Endothelial cell of umbilical vein (primary cell): ENCODE results near the gene INTS12. TPM values are rescaled to one million over a fixed set of nuclear protein-coding genes. Genes with fewer than 3 reads are reported as not detected.

Experiments
- BruUV-seq: library from RNA; stranded (reverse); fragments of 400-500 nt; replicated peaks from 2 replicates; lab custom pipeline; 2021; lab: Mats Ljungman, UMichigan
- CTCF ChIA-PET: fragments of 300-600, 350-600 bp; sonication (Branson Sonifier 250); formaldehyde crosslinking; loops from one replicate; lab custom pipeline; 2021; ENCODE audit warnings: antibody characterized with exemption, inconsistent platforms; lab: Charles Lee
- POLR2A ChIA-PET: fragments of 300-600, 350-600 bp; sonication (Branson Sonifier 250); formaldehyde crosslinking; loops from one replicate; lab custom pipeline; 2021; ENCODE audit warnings: antibody characterized with exemption, inconsistent platforms; lab: Charles Lee
- DNase-seq: peaks from one replicate; pipeline ENCODE4 v3.0.0-alpha.2; 2011; ENCODE audit warnings: low read depth, low spot score
- FAIRE-seq: peaks from 2 replicates; lab custom pipeline; 2011; peaks lifted over from hg19 to GRCh38; lab: Jason Lieb, UNC
- H2AFZ ChIP-seq: 2 replicates; pipeline ENCODE4 v1.6.0; 2012; ENCODE audit warnings: low read depth, low read length, control low read depth, inconsistent platforms
- H3K27ac ChIP-seq: 2 replicates; pipeline ENCODE4 v1.5.1; 2011; ENCODE audit warnings: low read depth, mild to moderate bottlenecking, control low read depth, low read length, moderate library complexity; ENCODE audit not compliant: insufficient read depth
- H3K27me3 ChIP-seq, 2 experiments: 2 replicates each; pipeline versions ENCODE4 v1.6.0 to v1.6.1; 2011; ENCODE audit warnings: low read length in 2 of 2, mixed read lengths in 1 of 2; ENCODE audit not compliant: control insufficient read depth in 2 of 2, insufficient read depth in 2 of 2
- H3K36me3 ChIP-seq, 2 experiments: 2 replicates in 1 of 2; 3 replicates in 1 of 2; pipeline ENCODE4 v1.5.1; 2011; ENCODE audit warnings: low read length in 2 of 2, mild to moderate bottlenecking in 1 of 2, moderate library complexity in 1 of 2; ENCODE audit not compliant: control insufficient read depth in 2 of 2, insufficient read depth in 2 of 2; ENCODE audit errors: extremely low read depth in 1 of 2
- H3K4me1 ChIP-seq: 3 replicates; pipeline ENCODE4 v1.5.1; 2011; ENCODE audit warnings: mild to moderate bottlenecking, low read length; ENCODE audit not compliant: control insufficient read depth, insufficient read depth; ENCODE audit errors: extremely low read depth
- H3K4me2 ChIP-seq: 2 replicates; pipeline ENCODE4 v1.6.1; 2011; ENCODE audit warnings: low read length, control low read depth, mixed read lengths; ENCODE audit not compliant: insufficient read depth
- H3K4me3 ChIP-seq, 3 experiments: fragments of 200-600 bp in 1 of 3; sonication (generic), shearing (Covaris generic) in 1 of 3; replicated peaks in 1 of 3; 2 replicates each; pipeline ENCODE4 v1.5.1; 2011 to 2016; ENCODE audit warnings: control low read depth in 3 of 3, low read length in 3 of 3, mild to moderate bottlenecking in 2 of 3, inconsistent platforms in 1 of 3, low read depth in 1 of 3, moderate library complexity in 1 of 3; ENCODE audit not compliant: insufficient read depth in 1 of 3
- H3K79me2 ChIP-seq: 2 replicates; pipeline ENCODE4 v1.6.0; 2012; ENCODE audit warnings: low read length, inconsistent platforms; ENCODE audit not compliant: control insufficient read depth, insufficient read depth
- H3K9ac ChIP-seq: replicated peaks from 2 replicates; pipeline ENCODE3; 2011; ENCODE audit warnings: low read length, control low read depth; ENCODE audit not compliant: insufficient read depth; ENCODE audit errors: extremely low read depth
- H3K9me1 ChIP-seq: replicated peaks from 3 replicates; pipeline ENCODE4 v1.6.0; 2011; ENCODE audit warnings: mild to moderate bottlenecking, low read length; ENCODE audit not compliant: control insufficient read depth, insufficient read depth; ENCODE audit errors: extremely low read depth
- H3K9me3 ChIP-seq: replicated peaks from 2 replicates; pipeline ENCODE4 v1.5.1; 2012; ENCODE audit warnings: low read length, inconsistent platforms; ENCODE audit not compliant: control insufficient read depth, insufficient read depth
- H4K20me1 ChIP-seq: replicated peaks from 2 replicates; pipeline ENCODE3; 2011; ENCODE audit warnings: mild to moderate bottlenecking, low read length; ENCODE audit not compliant: control insufficient read depth, insufficient read depth; ENCODE audit errors: extremely low read depth
- EZH2 ChIP-seq: IDR thresholded peaks from 2 replicates; pipeline ENCODE4 v1.6.1; 2012; ENCODE audit warnings: borderline replicate concordance, low read depth, mild to moderate bottlenecking, moderate library complexity, low read length, inconsistent platforms; ENCODE audit not compliant: severe bottlenecking
- FOS ChIP-seq: IDR thresholded peaks from 2 replicates; pipeline ENCODE4 v1.6.1; 2011; ENCODE audit warnings: mild to moderate bottlenecking, low read length, moderate library complexity, borderline replicate concordance; ENCODE audit not compliant: insufficient read depth
- GATA2 ChIP-seq: IDR thresholded peaks from 2 replicates; pipeline ENCODE4 v1.7.0; 2011; ENCODE audit warnings: low read depth, mild to moderate bottlenecking, moderate library complexity, mixed read lengths, low read length; ENCODE audit not compliant: insufficient read length, insufficient read depth
- JUN ChIP-seq: IDR thresholded peaks from 2 replicates; pipeline ENCODE4 v1.6.1; 2011; ENCODE audit warnings: borderline replicate concordance, low read depth; ENCODE audit not compliant: insufficient read length, insufficient read depth
- MYC ChIP-seq: IDR thresholded peaks from one replicate; pipeline ENCODE4 v1.6.1; 2011; ENCODE audit warnings: mild to moderate bottlenecking, low read depth, low read length
- POLR2A ChIP-seq: IDR thresholded peaks from 2 replicates; pipeline ENCODE4 v1.6.1; 2012; ENCODE audit warnings: low read depth, mild to moderate bottlenecking, control low read depth, low read length
- POLR2AphosphoS5 ChIP-seq: IDR thresholded peaks from 2 replicates; pipeline ENCODE4 v1.6.1; 2012; ENCODE audit warnings: low read depth, mild to moderate bottlenecking, control low read depth, low read length, moderate library complexity; ENCODE audit not compliant: insufficient read depth
- dilution Hi-C: fragments of 300-500 bp; cut with MboI; formaldehyde crosslinking; loops from one replicate; pipeline ENCODE4 v1.15.0; 2019; ENCODE audit warnings: low sequenced_read_pairs; ENCODE audit not compliant: extremely low pct_ligation_motif_present
- intact Hi-C: fragments of 100-400 bp; cut with micrococcal nuclease; formaldehyde crosslinking; loops from one replicate; pipeline ENCODE4 v1.10.0; 2022
- polyA plus RNA-seq, 4 experiments: library from polyadenylated mRNA; depleted of rRNA in 3 of 4; stranded (reverse) in 3 of 4; unstranded in 1 of 4; fragments of >200 nt; gene quantifications; 2 replicates each; pipeline versions ENCODE4 v1.2.1 to v1.2.3, GENCODE V29; 2011 to 2012; ENCODE audit warnings: missing spikeins in 1 of 4
- total RNA-seq: library from RNA; stranded (reverse); gene quantifications from 2 replicates; pipeline ENCODE4 v1.2.3, GENCODE V29; 2021
- TF ChIP-seq, protein P1 (sequence below), 2 donors: IDR thresholded peaks; 1 replicate in 1 of 2; 2 replicates in 1 of 2; pipeline ENCODE4 v1.5.1; 2011; ENCODE audit warnings: low read length in 2 of 2, mild to moderate bottlenecking in 2 of 2, moderate library complexity in 2 of 2, control low read depth in 1 of 2, inconsistent platforms in 1 of 2, low read depth in 1 of 2; ENCODE audit not compliant: insufficient read depth in 1 of 2; ENCODE audit errors: extremely low read depth in 1 of 2
- TF ChIP-seq, protein P2 (sequence below): IDR thresholded peaks from 2 replicates; pipeline ENCODE4 v1.6.1; 2011; ENCODE audit not compliant: insufficient read depth, insufficient read length

Gene INTS12
- total and polyA plus RNA-seq, 2 donors (not counting 3 experiments of a cell fraction or from before 2014, with no cell fraction given) = 19.7 to 20.9 TPM

DNA sequence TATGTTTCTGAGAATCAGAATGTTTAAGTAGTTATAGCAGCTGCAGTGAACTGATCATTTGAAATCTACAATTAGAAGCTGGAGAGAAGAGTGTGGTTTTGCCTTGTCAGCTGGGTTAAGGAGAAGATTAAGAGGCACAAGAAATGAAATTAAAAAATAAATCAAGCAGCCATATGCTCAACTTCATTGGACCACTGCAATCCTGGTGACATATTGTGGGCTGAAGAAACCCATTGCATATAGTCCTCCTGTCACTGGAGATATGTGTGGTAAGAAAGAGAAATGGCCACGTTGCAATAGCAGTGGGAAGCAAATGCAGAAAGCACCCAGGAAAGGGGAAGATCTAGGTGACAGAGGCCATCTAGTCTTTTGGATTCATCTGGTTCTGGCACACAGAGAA lies 63.0 kb downstream of the INTS12 start:
- Histone ChIP-seq H3K4me3 (no peak overlapping the region), H3K27me3 (peaks cover 5 to 6% of the 10 kb centered on the region in 2 experiments), H3K9ac (no peak overlapping the region), H3K9me3 (no peaks in the 10 kb centered on the region), H3K79me2 (no peaks in the 10 kb centered on the region), H3K4me1 (no peaks in the 10 kb centered on the region), H3K9me1 (no peaks in the 10 kb centered on the region), H3K4me2 (no peak overlapping the region), H2AFZ (no peak overlapping the region), H3K27ac (no peak overlapping the region), H3K36me3 (no peaks in the 10 kb centered on the region), H4K20me1 (no peaks in the 10 kb centered on the region)
- ChIA-PET POLR2A (no interaction called here), CTCF (no interaction called here)
- FAIRE-seq (no peak), DNase-seq (no peak)
- intact Hi-C loops (no loop called here), dilution Hi-C loops (no loop called here)
- no TSS peak for BruUV-seq
- TF ChIP-seq POLR2AphosphoS5 (no peak), GATA2 (no peak), JUN (no peak), MYC (no peak), POLR2A (no peak), EZH2 (no peak), FOS (no peak)
- TF ChIP-seq, protein P1, sequence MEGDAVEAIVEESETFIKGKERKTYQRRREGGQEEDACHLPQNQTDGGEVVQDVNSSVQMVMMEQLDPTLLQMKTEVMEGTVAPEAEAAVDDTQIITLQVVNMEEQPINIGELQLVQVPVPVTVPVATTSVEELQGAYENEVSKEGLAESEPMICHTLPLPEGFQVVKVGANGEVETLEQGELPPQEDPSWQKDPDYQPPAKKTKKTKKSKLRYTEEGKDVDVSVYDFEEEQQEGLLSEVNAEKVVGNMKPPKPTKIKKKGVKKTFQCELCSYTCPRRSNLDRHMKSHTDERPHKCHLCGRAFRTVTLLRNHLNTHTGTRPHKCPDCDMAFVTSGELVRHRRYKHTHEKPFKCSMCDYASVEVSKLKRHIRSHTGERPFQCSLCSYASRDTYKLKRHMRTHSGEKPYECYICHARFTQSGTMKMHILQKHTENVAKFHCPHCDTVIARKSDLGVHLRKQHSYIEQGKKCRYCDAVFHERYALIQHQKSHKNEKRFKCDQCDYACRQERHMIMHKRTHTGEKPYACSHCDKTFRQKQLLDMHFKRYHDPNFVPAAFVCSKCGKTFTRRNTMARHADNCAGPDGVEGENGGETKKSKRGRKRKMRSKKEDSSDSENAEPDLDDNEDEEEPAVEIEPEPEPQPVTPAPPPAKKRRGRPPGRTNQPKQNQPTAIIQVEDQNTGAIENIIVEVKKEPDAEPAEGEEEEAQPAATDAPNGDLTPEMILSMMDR (IDR thresholded peaks at IDR 0.05; ENCODE audit: extremely low read depth in 1 of 2, insufficient read depth in 1 of 2, low read depth in 1 of 2, low read length in 2 of 2) = no peak
- TF ChIP-seq, protein P2, sequence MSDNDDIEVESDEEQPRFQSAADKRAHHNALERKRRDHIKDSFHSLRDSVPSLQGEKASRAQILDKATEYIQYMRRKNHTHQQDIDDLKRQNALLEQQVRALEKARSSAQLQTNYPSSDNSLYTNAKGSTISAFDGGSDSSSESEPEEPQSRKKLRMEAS = no peak
